BE2C (cell line): Measurements from ENCODE around the gene POLR1B.

Source experiments
- DNase-seq: peaks from one replicate; pipeline ENCODE4 v3.0.0-alpha.2; 2020
- H3K27me3 ChIP-seq: fragments of 250-450 bp; sonication (Bioruptor Pico); 2 replicates; pipeline ENCODE4 v1.5.1; 2020; ENCODE audit warnings: mild to moderate bottlenecking
- H3K36me3 ChIP-seq: fragments of 250-450 bp; sonication (Bioruptor Pico); 2 replicates; pipeline ENCODE4 v1.5.1; 2020; ENCODE audit warnings: mild to moderate bottlenecking
- H3K4me1 ChIP-seq: fragments of 250-450 bp; sonication (Bioruptor Pico); 2 replicates; pipeline ENCODE4 v1.5.1; 2020
- H3K4me3 ChIP-seq: 2 replicates; pipeline ENCODE4 v1.5.1; 2011; ENCODE audit warnings: low read depth, low read length
- H3K9me3 ChIP-seq: fragments of 250-450 bp; sonication (Bioruptor Pico); 2 replicates; pipeline ENCODE4 v1.5.1; 2020
- TF ChIP-seq, protein P1 (sequence below): IDR thresholded peaks from 2 replicates; pipeline ENCODE4 v1.5.1; 2012; ENCODE audit warnings: mild to moderate bottlenecking, low read depth, low read length

Gene POLR1B

GRCh38 chr2:112625474-112626114 is 83.3 kb downstream of the POLR1B start:
- Histone ChIP-seq H3K4me1 (no peaks in the 10 kb centered on the region), H3K9me3 (no peaks in the 10 kb centered on the region), H3K4me3 (no peak overlapping the region), H3K36me3 (no peaks in the 10 kb centered on the region), H3K27me3 (no peaks in the 10 kb centered on the region)
- TF ChIP-seq, protein P1, sequence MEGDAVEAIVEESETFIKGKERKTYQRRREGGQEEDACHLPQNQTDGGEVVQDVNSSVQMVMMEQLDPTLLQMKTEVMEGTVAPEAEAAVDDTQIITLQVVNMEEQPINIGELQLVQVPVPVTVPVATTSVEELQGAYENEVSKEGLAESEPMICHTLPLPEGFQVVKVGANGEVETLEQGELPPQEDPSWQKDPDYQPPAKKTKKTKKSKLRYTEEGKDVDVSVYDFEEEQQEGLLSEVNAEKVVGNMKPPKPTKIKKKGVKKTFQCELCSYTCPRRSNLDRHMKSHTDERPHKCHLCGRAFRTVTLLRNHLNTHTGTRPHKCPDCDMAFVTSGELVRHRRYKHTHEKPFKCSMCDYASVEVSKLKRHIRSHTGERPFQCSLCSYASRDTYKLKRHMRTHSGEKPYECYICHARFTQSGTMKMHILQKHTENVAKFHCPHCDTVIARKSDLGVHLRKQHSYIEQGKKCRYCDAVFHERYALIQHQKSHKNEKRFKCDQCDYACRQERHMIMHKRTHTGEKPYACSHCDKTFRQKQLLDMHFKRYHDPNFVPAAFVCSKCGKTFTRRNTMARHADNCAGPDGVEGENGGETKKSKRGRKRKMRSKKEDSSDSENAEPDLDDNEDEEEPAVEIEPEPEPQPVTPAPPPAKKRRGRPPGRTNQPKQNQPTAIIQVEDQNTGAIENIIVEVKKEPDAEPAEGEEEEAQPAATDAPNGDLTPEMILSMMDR: no peak
- no peak for DNase-seq

GRCh38 chr2:112626604-112627059 is 84.4 kb downstream of the POLR1B start:
- DNase-seq: peak; percentile 48
- H3K27me3 ChIP-seq: no peaks in the 10 kb centered on the region
- no peaks in the 10 kb centered on the region for H3K9me3 ChIP-seq
- TF ChIP-seq, protein P1: peak; percentile 75
- no peaks in the 10 kb centered on the region for H3K4me1 ChIP-seq
- H3K36me3 ChIP-seq: no peaks in the 10 kb centered on the region
- peak overlapping the region; percentile 21; the same call in 1 of the 2 replicates for H3K4me3 ChIP-seq
